Measurements from ENCODE around the gene CXCL14.

DNA sequence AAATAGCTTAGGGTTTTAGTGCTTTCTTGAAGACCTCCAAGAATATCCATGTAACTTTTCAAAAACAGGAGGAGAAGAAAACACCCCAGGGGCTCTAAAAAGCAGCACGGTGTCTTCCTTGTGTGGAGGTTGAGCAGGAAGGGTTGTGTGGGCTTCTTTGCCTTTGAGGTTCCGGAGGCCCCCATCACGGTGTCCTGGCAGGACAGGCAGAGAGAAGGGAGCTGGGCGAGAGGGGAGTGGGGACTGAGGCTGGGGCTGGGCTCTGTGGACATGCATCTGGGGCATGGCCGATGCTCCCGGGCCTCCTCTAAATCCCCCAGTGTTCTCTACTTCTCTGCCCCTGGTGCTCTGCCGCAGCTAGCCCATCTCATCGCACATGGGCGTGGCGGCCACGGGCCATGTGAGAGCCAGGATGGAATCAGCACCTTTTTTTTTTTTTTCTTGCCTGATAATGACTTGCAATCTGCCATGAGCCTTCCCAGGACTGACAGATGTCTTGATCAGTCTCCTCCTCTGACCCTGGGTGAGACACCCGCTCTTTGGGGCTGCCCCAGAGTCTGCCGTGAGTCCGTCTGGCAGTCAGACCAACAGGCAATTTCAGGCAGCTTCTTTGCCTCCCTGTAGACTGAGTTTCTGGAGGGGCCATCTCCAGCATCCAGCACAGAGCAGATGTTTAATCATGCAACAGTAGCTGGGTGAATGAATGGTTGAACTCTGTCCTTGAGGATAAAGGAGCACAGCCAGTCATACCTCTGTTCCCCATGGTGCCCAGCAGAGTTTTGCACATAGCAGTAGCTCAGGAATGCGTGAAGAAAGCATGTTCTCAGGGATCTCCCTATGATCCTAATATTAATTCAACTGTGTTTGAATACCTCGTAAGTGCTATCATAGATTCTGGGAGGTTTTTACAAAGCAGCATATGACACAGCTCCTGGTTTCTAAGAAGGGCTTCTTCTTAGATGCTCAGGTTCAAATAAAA, 12.1 kb downstream of the CXCL14 start:
- TF ChIP-seq RCOR1 (IDR thresholded peaks at IDR 0.05; ENCODE audit: insufficient replicate concordance, low read length) (no peak), POLR2A (IDR thresholded peaks at IDR 0.05; ENCODE audit: low read depth, low read length) (no peak), MXI1 (IDR thresholded peaks at IDR 0.05; ENCODE audit: borderline replicate concordance, low read depth, low read length) (no peak), SMC3 (IDR thresholded peaks at IDR 0.05; ENCODE audit: low read depth, low read length) (no peak), FOS (IDR thresholded peaks at IDR 0.05; ENCODE audit: low read depth, low read length) (no peak), BHLHE40 (IDR thresholded peaks at IDR 0.05; ENCODE audit: low read depth, low read length) (no peak), MAFK (IDR thresholded peaks at IDR 0.05; ENCODE audit: low read depth, low read length) (no peak), CEBPB (IDR thresholded peaks at IDR 0.05; ENCODE audit: low read depth, low read length) (no peak), RFX5 (IDR thresholded peaks at IDR 0.05; ENCODE audit: low read depth, low read length) (no peak), RAD21 (IDR thresholded peaks at IDR 0.05; ENCODE audit: low read length) (no peak), MAZ (IDR thresholded peaks at IDR 0.05; ENCODE audit: borderline replicate concordance, low read depth, low read length) (no peak)
- TF ChIP-seq, protein P1, sequence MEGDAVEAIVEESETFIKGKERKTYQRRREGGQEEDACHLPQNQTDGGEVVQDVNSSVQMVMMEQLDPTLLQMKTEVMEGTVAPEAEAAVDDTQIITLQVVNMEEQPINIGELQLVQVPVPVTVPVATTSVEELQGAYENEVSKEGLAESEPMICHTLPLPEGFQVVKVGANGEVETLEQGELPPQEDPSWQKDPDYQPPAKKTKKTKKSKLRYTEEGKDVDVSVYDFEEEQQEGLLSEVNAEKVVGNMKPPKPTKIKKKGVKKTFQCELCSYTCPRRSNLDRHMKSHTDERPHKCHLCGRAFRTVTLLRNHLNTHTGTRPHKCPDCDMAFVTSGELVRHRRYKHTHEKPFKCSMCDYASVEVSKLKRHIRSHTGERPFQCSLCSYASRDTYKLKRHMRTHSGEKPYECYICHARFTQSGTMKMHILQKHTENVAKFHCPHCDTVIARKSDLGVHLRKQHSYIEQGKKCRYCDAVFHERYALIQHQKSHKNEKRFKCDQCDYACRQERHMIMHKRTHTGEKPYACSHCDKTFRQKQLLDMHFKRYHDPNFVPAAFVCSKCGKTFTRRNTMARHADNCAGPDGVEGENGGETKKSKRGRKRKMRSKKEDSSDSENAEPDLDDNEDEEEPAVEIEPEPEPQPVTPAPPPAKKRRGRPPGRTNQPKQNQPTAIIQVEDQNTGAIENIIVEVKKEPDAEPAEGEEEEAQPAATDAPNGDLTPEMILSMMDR (conservative IDR thresholded peaks at IDR 0.05; ENCODE audit: low read depth, low read length) = no peak

Data from IMR-90 (cell line).